GM12874 (cell line): ENCODE data around the gene KIRREL1.

Experiments
- TF ChIP-seq, protein P1 (sequence below): IDR thresholded peaks from 2 replicates; pipeline ENCODE4 v1.5.1; 2011; ENCODE audit warnings: low read depth, mild to moderate bottlenecking, control low read depth, low read length, moderate library complexity; ENCODE audit not compliant: insufficient read depth

Gene KIRREL1

DNA sequence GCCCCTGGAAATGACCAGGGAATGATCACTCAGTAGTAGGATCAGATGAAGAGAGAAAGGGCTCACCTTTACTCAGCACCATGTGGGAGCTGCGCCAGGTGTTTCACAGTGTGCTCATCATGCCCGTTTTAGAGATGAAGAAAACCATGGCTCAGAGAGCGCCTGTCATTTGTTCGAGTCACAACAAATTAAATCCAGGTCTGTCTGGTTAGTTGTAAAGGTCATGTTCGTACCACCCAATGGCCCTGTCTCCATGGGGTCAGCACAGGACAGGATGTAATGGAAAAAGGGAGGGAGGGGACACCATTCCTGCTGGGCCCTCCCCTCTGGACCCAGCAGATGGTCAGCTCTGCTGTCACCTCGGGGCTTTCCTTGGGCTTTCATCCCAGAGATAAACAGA is 15.2 kb downstream of the KIRREL1 start:
- TF ChIP-seq, protein P1, sequence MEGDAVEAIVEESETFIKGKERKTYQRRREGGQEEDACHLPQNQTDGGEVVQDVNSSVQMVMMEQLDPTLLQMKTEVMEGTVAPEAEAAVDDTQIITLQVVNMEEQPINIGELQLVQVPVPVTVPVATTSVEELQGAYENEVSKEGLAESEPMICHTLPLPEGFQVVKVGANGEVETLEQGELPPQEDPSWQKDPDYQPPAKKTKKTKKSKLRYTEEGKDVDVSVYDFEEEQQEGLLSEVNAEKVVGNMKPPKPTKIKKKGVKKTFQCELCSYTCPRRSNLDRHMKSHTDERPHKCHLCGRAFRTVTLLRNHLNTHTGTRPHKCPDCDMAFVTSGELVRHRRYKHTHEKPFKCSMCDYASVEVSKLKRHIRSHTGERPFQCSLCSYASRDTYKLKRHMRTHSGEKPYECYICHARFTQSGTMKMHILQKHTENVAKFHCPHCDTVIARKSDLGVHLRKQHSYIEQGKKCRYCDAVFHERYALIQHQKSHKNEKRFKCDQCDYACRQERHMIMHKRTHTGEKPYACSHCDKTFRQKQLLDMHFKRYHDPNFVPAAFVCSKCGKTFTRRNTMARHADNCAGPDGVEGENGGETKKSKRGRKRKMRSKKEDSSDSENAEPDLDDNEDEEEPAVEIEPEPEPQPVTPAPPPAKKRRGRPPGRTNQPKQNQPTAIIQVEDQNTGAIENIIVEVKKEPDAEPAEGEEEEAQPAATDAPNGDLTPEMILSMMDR: no peak

DNA sequence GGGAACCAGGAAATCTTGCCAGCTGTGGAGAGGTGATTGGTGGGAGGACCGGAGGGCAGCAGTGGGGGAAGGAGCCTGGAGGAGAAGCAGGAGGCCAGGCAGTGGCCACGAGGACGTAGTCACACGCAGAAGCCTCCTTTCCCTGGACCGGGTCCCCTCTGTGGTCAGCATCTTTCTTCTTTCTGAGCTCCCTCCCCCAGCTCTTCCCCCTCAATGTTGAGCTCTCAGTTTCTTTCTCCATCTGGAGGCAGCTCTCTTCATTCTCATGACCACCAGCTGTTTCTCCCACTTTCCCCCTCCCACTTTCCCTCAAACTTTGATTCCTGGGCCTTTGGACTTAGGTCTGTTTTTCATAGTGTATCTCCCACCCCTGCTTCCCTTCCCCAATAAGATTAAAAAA is 18.3 kb downstream of the KIRREL1 start:
- TF ChIP-seq, protein P1: no peak

DNA sequence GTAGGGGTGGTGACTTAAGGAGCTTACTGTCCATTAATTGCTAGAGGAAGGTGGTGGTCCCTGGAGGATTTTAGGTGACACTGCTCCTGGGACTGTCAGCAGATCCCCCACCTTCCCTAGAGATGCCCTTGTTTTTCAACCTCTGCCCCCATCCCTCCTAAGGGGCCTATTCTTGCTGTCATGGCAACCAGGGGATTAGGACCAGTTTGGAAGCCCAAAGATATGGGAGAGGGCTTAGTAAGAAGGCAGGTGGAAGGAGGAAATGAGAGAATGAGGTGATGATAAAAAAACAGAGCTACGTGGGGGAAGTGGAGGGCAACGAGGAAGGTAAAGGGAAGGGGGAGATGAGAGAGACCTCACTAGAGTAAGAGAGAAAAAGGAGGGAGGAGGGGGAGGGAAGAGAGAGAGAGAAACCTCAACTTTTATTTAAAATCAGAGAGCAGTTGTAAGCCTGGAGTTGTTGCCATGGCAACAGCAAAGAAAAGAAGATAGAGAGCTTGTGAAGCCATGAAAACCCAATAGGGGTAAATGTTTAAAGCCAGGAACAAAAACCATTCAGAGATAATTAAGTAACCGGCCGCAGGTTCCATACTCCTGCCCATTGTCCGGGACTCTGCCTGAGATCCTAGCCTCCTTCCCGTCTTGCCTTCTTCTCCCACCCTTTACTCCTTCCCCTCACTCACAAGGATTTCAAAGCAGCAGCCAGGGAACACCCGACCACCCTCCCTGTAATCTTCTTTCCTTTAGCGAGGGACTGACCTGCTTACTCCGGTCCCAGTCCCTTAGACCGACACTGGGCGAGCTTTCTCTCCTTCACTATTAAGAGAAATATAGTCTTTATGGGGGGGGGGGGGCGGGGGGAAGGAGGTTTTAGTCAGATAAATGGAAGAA is 20.6 kb downstream of the KIRREL1 start:
- TF ChIP-seq, protein P1: no peak

DNA sequence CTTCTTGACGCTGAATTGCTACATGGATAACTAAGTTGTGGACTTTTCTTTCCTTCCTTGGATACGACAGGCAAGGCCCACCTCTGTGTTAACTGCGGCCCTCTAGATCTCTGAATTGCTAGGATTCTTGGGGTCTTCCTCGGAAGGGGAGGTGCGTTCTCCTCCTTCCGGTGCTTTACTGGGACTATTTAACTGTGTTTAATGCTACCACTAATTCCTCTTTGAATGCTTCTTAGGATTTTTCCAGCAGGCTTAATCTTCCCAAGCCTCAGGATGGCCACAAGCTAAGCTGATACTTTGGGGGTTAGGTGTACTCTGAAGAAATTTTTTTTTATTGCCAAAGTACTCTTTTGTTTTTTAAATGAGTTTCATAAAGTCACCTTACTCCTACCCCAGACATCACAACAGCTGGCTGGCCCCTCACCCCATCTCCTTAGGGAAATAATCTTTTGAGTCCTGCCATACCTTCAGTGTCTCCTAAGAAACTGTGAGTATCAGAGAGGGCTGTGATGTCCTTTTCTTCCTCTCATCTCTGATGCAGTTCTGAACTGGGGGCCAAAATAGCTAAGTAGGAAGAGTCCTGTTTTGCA is 21.4 kb downstream of the KIRREL1 start:
- TF ChIP-seq, protein P1: no peak

DNA sequence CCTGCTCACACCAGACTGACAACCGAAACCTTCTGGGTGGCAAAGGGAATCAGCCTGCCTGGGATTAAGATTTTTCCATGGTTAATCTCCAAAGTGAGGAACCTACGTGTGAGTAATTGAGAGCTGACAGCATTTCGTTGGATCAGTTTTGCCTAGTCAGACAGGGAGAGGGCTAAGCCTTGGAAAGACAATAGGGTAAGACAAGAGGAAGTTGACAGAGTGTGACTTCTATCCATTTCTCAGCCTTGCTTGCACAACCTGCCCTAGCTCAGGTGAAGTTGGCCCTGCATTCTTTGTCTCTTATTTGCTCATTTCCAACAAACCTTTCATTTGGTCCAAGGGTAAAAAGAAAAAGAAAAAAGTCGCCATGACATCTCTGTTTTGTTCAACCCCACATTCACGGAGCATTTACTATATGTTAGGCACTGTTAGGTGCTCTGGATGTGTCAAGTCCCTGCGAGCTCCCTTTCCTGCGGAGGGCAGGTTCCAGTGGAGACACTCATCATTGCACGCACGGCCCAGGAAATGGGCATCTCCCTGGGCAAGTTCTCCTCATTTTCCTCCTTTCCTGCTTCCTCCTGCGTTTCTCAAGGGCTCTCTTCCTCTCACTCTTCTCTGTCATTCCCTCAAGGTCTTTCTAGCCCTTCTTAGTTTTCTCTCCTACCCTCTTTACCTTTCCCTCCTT is 23.3 kb downstream of the KIRREL1 start:
- TF ChIP-seq, protein P1: no peak

DNA sequence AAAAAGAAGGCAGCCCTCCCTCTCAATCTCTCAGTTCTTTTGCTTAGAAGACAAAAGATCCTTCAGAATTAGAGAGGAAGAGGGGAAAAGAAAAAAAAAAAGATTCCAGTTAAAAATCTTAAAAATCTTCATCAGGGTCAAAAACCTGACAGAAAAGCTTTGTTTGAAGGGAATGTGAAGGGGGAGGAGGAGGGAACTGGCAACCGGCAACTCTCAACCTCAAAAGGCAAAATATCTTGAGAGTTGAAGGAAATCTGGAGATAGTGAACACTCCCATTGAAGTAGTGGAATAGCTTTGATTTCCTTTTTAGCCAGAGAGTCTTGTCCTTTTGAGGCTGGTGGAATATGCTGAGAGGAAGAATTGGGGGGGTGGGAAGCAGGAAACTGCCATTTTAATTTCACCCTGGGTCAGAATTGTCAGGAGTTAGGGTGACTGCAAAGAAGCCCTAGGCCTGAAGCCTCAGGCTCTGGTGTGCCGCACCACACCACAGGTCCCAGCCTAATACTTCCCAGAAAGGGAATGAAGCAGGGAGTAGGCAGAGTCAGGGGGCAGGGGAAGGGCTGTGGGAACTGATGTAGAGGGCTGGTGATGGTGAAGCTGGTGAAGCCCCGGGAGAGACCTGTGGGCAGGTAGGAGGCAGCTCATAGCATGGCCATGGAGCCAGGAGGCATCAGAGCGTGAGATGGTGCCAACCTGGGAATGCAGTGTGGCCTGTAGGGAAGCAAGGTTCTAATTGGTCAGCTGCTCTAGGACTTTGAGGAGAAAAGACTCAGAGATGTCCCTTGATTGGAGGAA is 24.6 kb downstream of the KIRREL1 start:
- TF ChIP-seq, protein P1: no peak
